ENCODE data around the gene ENTPD2.

ENTPD2 gene

DNA sequence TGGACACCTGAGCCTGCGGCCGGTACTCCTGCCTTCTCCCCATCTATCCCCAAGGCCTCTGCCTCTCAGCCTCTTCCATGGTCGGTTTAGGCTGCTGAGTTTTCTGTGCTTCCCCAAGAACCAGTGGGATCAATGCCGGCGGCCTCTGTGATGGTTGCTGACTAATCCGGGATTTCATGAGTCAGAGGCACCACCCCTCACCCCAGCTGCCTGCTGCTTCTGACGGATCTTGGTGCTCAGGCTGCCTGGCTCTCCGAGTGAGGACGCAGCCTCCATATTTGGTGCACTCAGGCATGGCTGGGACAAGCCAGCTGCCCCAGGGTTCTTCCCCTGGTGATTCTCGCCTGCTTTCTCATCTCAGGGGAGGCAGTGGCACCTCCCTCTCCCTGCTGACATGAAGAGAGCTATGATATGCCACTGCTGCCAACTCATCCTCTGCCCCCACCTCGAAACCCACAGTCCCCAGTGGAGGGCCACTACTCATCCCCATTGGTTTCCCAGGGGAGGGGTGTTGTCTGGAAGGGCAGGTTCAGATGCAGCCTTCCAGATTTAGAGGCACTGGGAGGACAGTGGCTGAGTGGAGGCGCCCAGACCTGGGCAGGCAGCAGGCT lies 29.6 kb upstream of the ENTPD2 start:
- TF ChIP-seq, protein P1, sequence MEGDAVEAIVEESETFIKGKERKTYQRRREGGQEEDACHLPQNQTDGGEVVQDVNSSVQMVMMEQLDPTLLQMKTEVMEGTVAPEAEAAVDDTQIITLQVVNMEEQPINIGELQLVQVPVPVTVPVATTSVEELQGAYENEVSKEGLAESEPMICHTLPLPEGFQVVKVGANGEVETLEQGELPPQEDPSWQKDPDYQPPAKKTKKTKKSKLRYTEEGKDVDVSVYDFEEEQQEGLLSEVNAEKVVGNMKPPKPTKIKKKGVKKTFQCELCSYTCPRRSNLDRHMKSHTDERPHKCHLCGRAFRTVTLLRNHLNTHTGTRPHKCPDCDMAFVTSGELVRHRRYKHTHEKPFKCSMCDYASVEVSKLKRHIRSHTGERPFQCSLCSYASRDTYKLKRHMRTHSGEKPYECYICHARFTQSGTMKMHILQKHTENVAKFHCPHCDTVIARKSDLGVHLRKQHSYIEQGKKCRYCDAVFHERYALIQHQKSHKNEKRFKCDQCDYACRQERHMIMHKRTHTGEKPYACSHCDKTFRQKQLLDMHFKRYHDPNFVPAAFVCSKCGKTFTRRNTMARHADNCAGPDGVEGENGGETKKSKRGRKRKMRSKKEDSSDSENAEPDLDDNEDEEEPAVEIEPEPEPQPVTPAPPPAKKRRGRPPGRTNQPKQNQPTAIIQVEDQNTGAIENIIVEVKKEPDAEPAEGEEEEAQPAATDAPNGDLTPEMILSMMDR (IDR thresholded peaks at IDR 0.05; ENCODE audit: insufficient read depth, low read length, poor library complexity, severe bottlenecking) = no peak
- TF ChIP-seq EZH2phosphoT487 (conservative IDR thresholded peaks at IDR 0.05; ENCODE audit: low read length) = no peak
- Histone ChIP-seq H3F3A (ENCODE audit: insufficient read depth) (peaks cover 4% of the 10 kb centered on the region), H3K36me3 (ENCODE audit: low read length) (no peaks in the 10 kb centered on the region), H3K4me3 (ENCODE audit: insufficient read depth, low read length, poor library complexity, severe bottlenecking) (no peak overlapping the region), H3K4me2 (ENCODE audit: low read depth, low read length, poor library complexity, severe bottlenecking) (no peak overlapping the region), H3K9me2 (replicated peaks; ENCODE audit: insufficient read depth, low read length) (no peaks in the 10 kb centered on the region), H3K9me3 (ENCODE audit: insufficient read depth, low read length) (no peaks in the 10 kb centered on the region), H3K9ac (ENCODE audit: low read length) (no peak overlapping the region), H3K27ac (ENCODE audit: low read depth, low read length) (0 out of 2 replicates have a peak overlapping the region, but pooled peaks have one; percentile 21), H3K27me3 (ENCODE audit: low read length) (no peaks in the 10 kb centered on the region), H3K79me2 (ENCODE audit: insufficient read depth, low read length) (0 out of 2 replicates have a peak, but pooled peaks cover 3% of the 10 kb centered on the region), H2AFZ (ENCODE audit: low read depth, low read length, severe bottlenecking) (no peak overlapping the region), H4K20me1 (ENCODE audit: low read depth, low read length) (no peaks in the 10 kb centered on the region)

DNA sequence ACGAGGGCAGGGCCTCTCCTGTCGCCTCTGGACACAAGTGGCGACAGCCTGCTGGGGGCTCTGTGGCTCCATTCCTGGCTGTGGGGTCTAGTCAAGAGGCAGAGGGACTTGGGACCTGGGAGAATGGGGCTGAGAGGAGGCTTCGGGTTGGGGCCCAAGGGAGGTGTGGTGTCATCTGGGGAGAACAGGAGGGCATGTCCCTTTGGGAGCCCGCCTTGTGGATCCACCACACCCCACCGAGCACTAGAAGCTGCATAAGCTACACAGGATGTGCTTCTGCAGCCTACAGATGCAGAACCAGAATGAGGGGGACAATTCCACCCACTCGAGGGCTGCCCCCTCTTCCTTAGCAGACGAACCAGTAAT lies 29.0 kb upstream of the ENTPD2 start:
- H3K4me3 ChIP-seq (ENCODE audit: insufficient read depth, low read length, poor library complexity, severe bottlenecking) = no peak overlapping the region
- no peak overlapping the region for H3K27ac ChIP-seq (ENCODE audit: low read depth, low read length)
- no peaks in the 10 kb centered on the region for H3K9me3 ChIP-seq (ENCODE audit: insufficient read depth, low read length)

DNA sequence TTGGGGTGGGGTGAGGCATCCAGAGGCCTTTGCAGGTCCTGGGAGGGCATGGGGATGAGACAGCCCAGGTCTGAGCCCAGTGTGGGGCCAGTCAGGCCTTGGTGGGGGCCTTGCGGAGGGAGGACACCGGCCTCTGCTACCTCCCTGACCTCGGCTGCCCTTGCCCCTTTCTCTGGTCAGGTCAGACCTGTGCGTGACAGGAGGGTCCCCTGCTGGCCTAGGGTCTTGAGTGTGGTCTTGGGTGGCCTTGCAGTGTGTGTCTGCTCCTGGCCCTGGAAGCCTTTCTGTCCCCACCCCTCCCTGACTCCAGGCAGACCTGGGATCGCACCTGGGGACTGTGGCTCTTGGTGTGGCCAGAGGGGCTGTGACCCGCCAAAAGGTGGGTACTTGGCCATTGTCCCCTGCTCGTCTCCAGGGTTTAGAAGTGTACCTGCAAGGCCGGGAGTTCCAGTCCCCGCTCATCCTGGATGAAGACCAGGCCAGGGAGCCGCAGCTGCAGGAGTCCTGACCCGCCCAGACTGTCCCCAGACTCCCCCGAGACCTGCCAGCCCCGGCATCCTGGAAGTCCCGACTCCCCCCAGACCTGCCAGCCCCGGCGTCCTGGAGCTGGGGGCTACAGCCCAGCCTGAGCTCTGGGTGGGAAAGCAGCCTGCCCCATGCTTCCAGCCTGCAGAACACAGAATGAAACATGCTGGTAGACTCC lies 28.5 kb upstream of the ENTPD2 start:
- Histone ChIP-seq H3K36me3 (ENCODE audit: low read length) (no peaks in the 10 kb centered on the region), H3K27ac (ENCODE audit: low read depth, low read length) (no peak overlapping the region), H3K79me2 (ENCODE audit: insufficient read depth, low read length) (peaks cover 11% of the 10 kb centered on the region; the same call in 1 of the 2 replicates), H3K4me3 (ENCODE audit: insufficient read depth, low read length, poor library complexity, severe bottlenecking) (no peak overlapping the region), H3K4me2 (ENCODE audit: low read depth, low read length, poor library complexity, severe bottlenecking) (no peak overlapping the region), H3K27me3 (ENCODE audit: low read length) (no peaks in the 10 kb centered on the region), H3K9me3 (ENCODE audit: insufficient read depth, low read length) (no peaks in the 10 kb centered on the region), H3K9ac (ENCODE audit: low read length) (no peak overlapping the region), H3F3A (ENCODE audit: insufficient read depth) (peaks cover 4% of the 10 kb centered on the region; the same call in 1 of the 2 replicates), H4K20me1 (ENCODE audit: low read depth, low read length) (no peaks in the 10 kb centered on the region), H3K9me2 (replicated peaks; ENCODE audit: insufficient read depth, low read length) (no peaks in the 10 kb centered on the region), H2AFZ (ENCODE audit: low read depth, low read length, severe bottlenecking) (no peak overlapping the region)
- TF ChIP-seq EZH2phosphoT487 (conservative IDR thresholded peaks at IDR 0.05; ENCODE audit: low read length) = no peak
- TF ChIP-seq, protein P1 (IDR thresholded peaks at IDR 0.05; ENCODE audit: insufficient read depth, low read length, poor library complexity, severe bottlenecking) = no peak

More for the DNA sequence above, 29.0 kb upstream of the ENTPD2 start:
- Histone ChIP-seq H3K27me3 (ENCODE audit: low read length) (no peaks in the 10 kb centered on the region), H3K4me2 (ENCODE audit: low read depth, low read length, poor library complexity, severe bottlenecking) (no peak overlapping the region), H3K9ac (ENCODE audit: low read length) (no peak overlapping the region), H4K20me1 (ENCODE audit: low read depth, low read length) (no peaks in the 10 kb centered on the region), H3F3A (ENCODE audit: insufficient read depth) (peaks cover 4% of the 10 kb centered on the region), H3K9me2 (replicated peaks; ENCODE audit: insufficient read depth, low read length) (no peaks in the 10 kb centered on the region), H2AFZ (ENCODE audit: low read depth, low read length, severe bottlenecking) (no peak overlapping the region), H3K79me2 (ENCODE audit: insufficient read depth, low read length) (peaks cover 9% of the 10 kb centered on the region; the same call in 1 of the 2 replicates), H3K36me3 (ENCODE audit: low read length) (no peaks in the 10 kb centered on the region)
- TF ChIP-seq, protein P1 (IDR thresholded peaks at IDR 0.05; ENCODE audit: insufficient read depth, low read length, poor library complexity, severe bottlenecking) = no peak
- TF ChIP-seq EZH2phosphoT487 (conservative IDR thresholded peaks at IDR 0.05; ENCODE audit: low read length) = no peak
